K562 (cell line): Measurements from ENCODE around the gene KLHL22. TPM values are rescaled to one million over a fixed set of nuclear protein-coding genes. Genes with fewer than 3 reads are reported as not detected.
A peak's percentile ranks its signal among the peaks of the same experiment; 100 is the strongest.

ENCODE experiments used
- ATAC-seq: fragments of 200-7000 bp; cut with Tn5 transposase; 3 replicates; pipeline ENCODE4 v1.9.1; 2020; ENCODE audit warnings: moderate library complexity
- BruUV-seq: library from RNA; stranded (reverse); fragments of 400-500 nt; replicated peaks from 2 replicates; lab custom pipeline; 2021; lab: Mats Ljungman, UMichigan
- CTCF ChIA-PET: fragments of 300-600 bp; formaldehyde crosslinking; extraction: SDS; loops from one replicate; lab custom pipeline; 2021; ENCODE audit warnings: low intra/inter-chr PET ratio; lab: Yijun Ruan, JAX
- POLR2A ChIA-PET: fragments of 300-600, 350-650 bp; sonication (Branson Sonifier 250); formaldehyde crosslinking; extraction: SDS; loops from one replicate; lab custom pipeline; 2021; ENCODE audit warnings: antibody characterized with exemption, inconsistent platforms; lab: Yijun Ruan, JAX
- DNase-seq, 4 experiments: peaks; one replicate each; pipeline versions ENCODE4 v3.0.0 to v3.0.0-alpha.2; 2011 to 2018; ENCODE audit warnings: low spot score in 3 of 4, mixed read lengths in 3 of 4; ENCODE audit errors: extremely low read depth in 1 of 4
- FAIRE-seq: peaks from 2 replicates; lab custom pipeline; 2011; peaks lifted over from hg19 to GRCh38; lab: Jason Lieb, UNC
- H2AFZ ChIP-seq: 2 replicates; pipeline ENCODE4 v1.6.0; 2011; ENCODE audit warnings: low read depth, low read length, control low read depth, inconsistent platforms
- H3K27ac ChIP-seq: fragments of 200-600 bp; 3 replicates; pipeline ENCODE4 v1.8.0; 2011; ENCODE audit warnings: low read depth, mild to moderate bottlenecking, control low read depth, inconsistent platforms, low read length, moderate library complexity, mixed read lengths; ENCODE audit errors: extremely low read depth
- H3K27me3 ChIP-seq, 2 experiments: fragments of 300-600 bp in 1 of 2; 2 replicates in 1 of 2; 3 replicates in 1 of 2; pipeline versions ENCODE4 v1.6.0 to v1.8.0; 2011; ENCODE audit warnings: inconsistent platforms in 2 of 2, low read length in 2 of 2, mild to moderate bottlenecking in 1 of 2, mixed read lengths in 1 of 2, moderate library complexity in 1 of 2; ENCODE audit not compliant: control insufficient read depth in 2 of 2, insufficient read depth in 2 of 2
- H3K36me3 ChIP-seq: fragments of 300-600 bp; 3 replicates; pipeline ENCODE4 v1.8.0; 2011; ENCODE audit warnings: mild to moderate bottlenecking, low read length, inconsistent platforms; ENCODE audit not compliant: control insufficient read depth, insufficient read depth
- H3K4me1 ChIP-seq, 2 experiments: fragments of 200-600 bp in 1 of 2; replicated peaks in 1 of 2; 2 replicates in 1 of 2; 3 replicates in 1 of 2; pipeline versions ENCODE4 v1.5.1 to v1.8.0; 2011; ENCODE audit warnings: inconsistent platforms in 2 of 2, low read length in 2 of 2, mild to moderate bottlenecking in 1 of 2, mixed read lengths in 1 of 2, moderate library complexity in 1 of 2; ENCODE audit not compliant: control insufficient read depth in 2 of 2, insufficient read depth in 2 of 2
- H3K4me2 ChIP-seq: 2 replicates; pipeline ENCODE4 v1.6.1; 2011; ENCODE audit warnings: low read length, control low read depth, inconsistent platforms, mixed read lengths; ENCODE audit not compliant: insufficient read depth
- H3K4me3 ChIP-seq: fragments of 200-600 bp; sonication (generic), shearing (Covaris generic); 2 replicates; pipeline ENCODE4 v1.5.1; 2016; ENCODE audit warnings: control low read depth, inconsistent platforms
- H3K79me2 ChIP-seq: fragments of 200-600 bp; 3 replicates; pipeline ENCODE4 v1.8.0; 2011; ENCODE audit warnings: low read length, inconsistent platforms; ENCODE audit not compliant: control insufficient read depth, insufficient read depth
- H3K9ac ChIP-seq, 2 experiments: 2 replicates each; pipeline versions ENCODE4 v1.6.0 to v1.6.1; 2011; ENCODE audit warnings: low read depth in 2 of 2, low read length in 2 of 2, control low read depth in 1 of 2, inconsistent platforms in 1 of 2, mild to moderate bottlenecking in 1 of 2, mixed read lengths in 1 of 2; ENCODE audit not compliant: insufficient read depth in 1 of 2
- H3K9me1 ChIP-seq: one replicate; pipeline ENCODE4 v1.6.0; 2011; ENCODE audit warnings: inconsistent platforms, mild to moderate bottlenecking, low read length, moderate library complexity; ENCODE audit not compliant: control insufficient read depth, insufficient read depth
- H3K9me3 ChIP-seq: replicated peaks from 2 replicates; pipeline ENCODE4 v1.5.1; 2011; ENCODE audit warnings: low read depth, low read length, inconsistent platforms; ENCODE audit not compliant: control insufficient read depth, insufficient read depth
- H4K20me1 ChIP-seq: replicated peaks from 2 replicates; pipeline ENCODE4 v1.6.1; 2011; ENCODE audit warnings: low read length, inconsistent platforms, mixed read lengths; ENCODE audit not compliant: control insufficient read depth, insufficient read depth
- BCOR ChIP-seq: fragments of 450-650 bp; IDR thresholded peaks from 2 replicates; pipeline ENCODE4 v1.6.1; 2016
- BHLHE40 ChIP-seq: IDR thresholded peaks from 2 replicates; pipeline ENCODE4 v1.6.1; 2011; ENCODE audit warnings: low read length, improper control_type of control experiment
- CEBPB ChIP-seq: fragments of 450-650 bp; IDR thresholded peaks from 2 replicates; pipeline ENCODE4 v1.6.1; 2016; ENCODE audit warnings: missing genetic modification characterization, missing compliant biosample characterization
- CUX1 ChIP-seq: fragments of 200-800 bp; sonication (Bioruptor generic); IDR thresholded peaks from 2 replicates; pipeline ENCODE4 v1.6.1; 2016; ENCODE audit warnings: missing genetic modification characterization, missing compliant biosample characterization
- GTF2F1 ChIP-seq: IDR thresholded peaks from 2 replicates; pipeline ENCODE4 v1.6.1; 2011; ENCODE audit warnings: low read depth, low read length, improper control_type of control experiment
- HDAC2 ChIP-seq: fragments of 450-650 bp; IDR thresholded peaks from 2 replicates; pipeline ENCODE4 v1.6.1; 2016; ENCODE audit warnings: mild to moderate bottlenecking
- KDM5B ChIP-seq: fragments of 200-600 bp; sonication (generic); IDR thresholded peaks from 2 replicates; pipeline ENCODE4 v1.6.1; 2012; ENCODE audit warnings: low read depth, mild to moderate bottlenecking, moderate library complexity, low read length, control low read depth, inconsistent platforms; ENCODE audit not compliant: insufficient replicate concordance
- KLF6 ChIP-seq: fragments of 250-450 bp; sonication (Bioruptor Pico); IDR thresholded peaks from 2 replicates; pipeline ENCODE4 v1.4.0; 2020; ENCODE audit warnings: mild to moderate bottlenecking, moderate library complexity, borderline replicate concordance
- MTA3 ChIP-seq: fragments of 450-650 bp; formaldehyde crosslinking; IDR thresholded peaks from 2 replicates; pipeline ENCODE4 v1.6.1; 2017; ENCODE audit warnings: mild to moderate bottlenecking, borderline replicate concordance
- NFE2 ChIP-seq: IDR thresholded peaks from 2 replicates; pipeline ENCODE4 v1.6.1; 2014; ENCODE audit warnings: antibody characterized with exemption, low read depth
- PPARD ChIP-seq: fragments of 250-450 bp; sonication (Bioruptor Pico); IDR thresholded peaks from 2 replicates; pipeline ENCODE4 v1.8.0; 2022; ENCODE audit warnings: inconsistent platforms, mild to moderate bottlenecking, moderate library complexity
- RBBP5 ChIP-seq: fragments of 200-600 bp; sonication (generic); IDR thresholded peaks from 2 replicates; pipeline ENCODE4 v1.6.1; 2012; ENCODE audit warnings: borderline replicate concordance, mild to moderate bottlenecking, low read length, control low read depth, inconsistent platforms; ENCODE audit not compliant: insufficient read depth, poor library complexity, severe bottlenecking
- RFX7 ChIP-seq: fragments of 250-450 bp; sonication (Bioruptor Pico); IDR thresholded peaks from 2 replicates; pipeline ENCODE4 v1.5.1; 2021; ENCODE audit warnings: mild to moderate bottlenecking
- TEAD4 ChIP-seq, 2 experiments: sonication (generic) in 1 of 2; formaldehyde crosslinking in 1 of 2; IDR thresholded peaks; 2 replicates each; pipeline versions ENCODE4 v1.6.1 to v1.8.0; 2012 to 2022; ENCODE audit warnings: borderline replicate concordance in 1 of 2, inconsistent platforms in 1 of 2, low read length in 1 of 2, mild to moderate bottlenecking in 1 of 2, missing genetic modification reagents in 1 of 2
- ZFX ChIP-seq: sonication (generic); formaldehyde crosslinking; IDR thresholded peaks from 2 replicates; pipeline ENCODE4 v1.8.0; 2022; ENCODE audit warnings: mild to moderate bottlenecking, missing genetic modification reagents, moderate library complexity
- ZNF146 ChIP-seq: IDR thresholded peaks from one replicate; pipeline ENCODE4 v1.6.1; 2018; ENCODE audit warnings: missing compliant biosample characterization; ENCODE audit not compliant: unreplicated experiment
- ZNF699 ChIP-seq: fragments of 250-450 bp; sonication (Bioruptor Pico); IDR thresholded peaks from 2 replicates; pipeline ENCODE4 v1.8.0; 2021; ENCODE audit warnings: mild to moderate bottlenecking, moderate library complexity; ENCODE audit not compliant: insufficient replicate concordance
- WGBS: fragments of 100-300 bp; shearing (Covaris generic); methylation state at CpG from one replicate; pipeline ENCODE4 v1.1.6; 2016; ENCODE audit warnings: low coverage, mixed read lengths; ENCODE audit not compliant: insufficient coverage; ENCODE audit errors: missing lambda C conversion rate; 5-methylcytosine and 5-hydroxymethylcytosine counted together
- in situ Hi-C: fragments of 300-500 bp; cut with MboI; formaldehyde crosslinking; loops from 4 replicates; pipeline ENCODE4 v1.15.0; 2018; ENCODE audit warnings: inconsistent platforms, mixed read lengths
- intact Hi-C: fragments of 100-400 bp; cut with micrococcal nuclease; formaldehyde crosslinking; loops from 2 replicates; pipeline ENCODE4 v1.14.2; 2022
- polyA plus RNA-seq, 8 experiments: library from polyadenylated mRNA; depleted of rRNA in 4 of 8; stranded (reverse) in 5 of 8; unstranded in 3 of 8; fragments of >200 nt; fragmentation: Nextera tagmentation in 2 of 8; fragmentation: Illumina TruSeq in 1 of 8; extraction: Ambion mirVana in 2 of 8; extraction: Trizol in 1 of 8; gene quantifications; 2 replicates each; pipeline versions ENCODE4 v1.2.1 to v1.2.3, GENCODE V29; 2011 to 2014; ENCODE audit warnings: inconsistent platforms in 1 of 8, missing spikeins in 1 of 8
- total RNA-seq, 7 experiments: library from RNA; depleted of rRNA in 6 of 7; stranded (reverse); fragments of >200 nt in 6 of 7; fragmentation: Illumina TruSeq in 2 of 7; extraction: Trizol in 2 of 7; gene quantifications; 2 replicates each; pipeline versions ENCODE4 v1.2.1 to v1.2.3, GENCODE V29; 2011 to 2021; ENCODE audit warnings: low replicate concordance in 1 of 7
- TF ChIP-seq, protein P1 (sequence below): sonication (generic); formaldehyde crosslinking; IDR thresholded peaks from 2 replicates; pipeline ENCODE4 v1.8.0; 2022; ENCODE audit warnings: mild to moderate bottlenecking, low read depth, missing genetic modification reagents

Gene KLHL22
- total and polyA plus RNA-seq, 9 of the 15 experiments (the other 6 are each of a cell fraction or from before 2014, with no cell fraction given) = 1.3 to 25.6 (median 15.2) TPM

DNA sequence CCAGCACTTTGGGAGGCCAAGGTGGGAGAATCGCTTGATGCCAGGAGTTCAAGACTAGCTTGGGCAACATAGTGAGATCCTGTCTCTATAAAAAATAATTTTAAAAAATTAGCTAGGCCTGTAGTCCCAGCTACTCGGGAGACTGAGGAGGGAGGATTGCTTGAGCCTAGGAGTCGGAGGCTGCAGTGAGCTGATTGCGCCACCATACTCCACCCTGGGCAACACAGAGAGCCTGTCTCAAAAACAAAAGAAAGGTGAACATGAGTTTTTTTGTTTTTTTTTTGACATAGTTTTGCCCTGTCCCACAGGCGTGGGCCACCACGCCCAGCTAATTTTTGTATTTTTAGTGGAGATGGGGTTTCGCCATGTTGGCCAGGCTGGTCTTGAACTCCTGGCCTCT lies 29.5 kb upstream of the KLHL22 start:
- no peak for FAIRE-seq
- Histone ChIP-seq H3K9ac (0 out of 4 replicates have a peak overlapping the region, but pooled peaks of 1 of the 2 experiments have one; percentile 56), H3K36me3 (peaks cover 66% of the 10 kb centered on the region), H2AFZ (no peak overlapping the region), H3K4me2 (no peak overlapping the region), H4K20me1 (peaks cover 56% of the 10 kb centered on the region), H3K27me3 (no peaks in the 10 kb centered on the region), H3K79me2 (peaks cover 91% of the 10 kb centered on the region), H3K4me1 (peaks cover 43 to 53% of the 10 kb centered on the region in 2 experiments), H3K4me3 (no peak overlapping the region), H3K27ac (no peak overlapping the region), H3K9me1 (peaks cover 23% of the 10 kb centered on the region), H3K9me3 (no peaks in the 10 kb centered on the region)
- CTCF ChIA-PET = no interaction called here
- in situ Hi-C loops (no loop called here), intact Hi-C loops (no loop called here)
- POLR2A ChIA-PET = interaction anchor here (0.6 to 68.9 kb wide), 3 partner anchors 5 to 161 kb away, joined by 3 to 1693 read pairs (median 1693); partner anchors contain the start of gene MED15
- no TSS peak for BruUV-seq
- no peak for DNase-seq
- no peak for ATAC-seq
- 93% methylated on average over 7 of the region's 7 CpGs for WGBS
- TF ChIP-seq CUX1 (CRISPR knock-in tag) (0 out of 2 replicates have a peak, but pooled peaks have one; percentile 15), KLF6 (CRISPR knock-in tag) (0 out of 2 replicates have a peak, but pooled peaks have one; percentile 0), NFE2 (no peak), BCOR (no peak), MTA3 (no peak), ZNF146 (CRISPR knock-in tag) (no peak), RBBP5 (no peak), TEAD4 (IDR thresholded peaks at IDR 0.05; ENCODE audit: low read length) (no peak), TEAD4 (CRISPR knock-in tag; IDR thresholded peaks at IDR 0.05; ENCODE audit: borderline replicate concordance) (no peak), CEBPB (tag) (peak; percentile 92), KDM5B (peak; percentile 27), PPARD (CRISPR knock-in tag) (no peak), ZNF699 (CRISPR knock-in tag) (peak; percentile 7), RFX7 (no peak), HDAC2 (no peak), GTF2F1 (no peak), ZFX (CRISPR knock-in tag) (no peak), BHLHE40 (no peak)
- TF ChIP-seq, protein P1, sequence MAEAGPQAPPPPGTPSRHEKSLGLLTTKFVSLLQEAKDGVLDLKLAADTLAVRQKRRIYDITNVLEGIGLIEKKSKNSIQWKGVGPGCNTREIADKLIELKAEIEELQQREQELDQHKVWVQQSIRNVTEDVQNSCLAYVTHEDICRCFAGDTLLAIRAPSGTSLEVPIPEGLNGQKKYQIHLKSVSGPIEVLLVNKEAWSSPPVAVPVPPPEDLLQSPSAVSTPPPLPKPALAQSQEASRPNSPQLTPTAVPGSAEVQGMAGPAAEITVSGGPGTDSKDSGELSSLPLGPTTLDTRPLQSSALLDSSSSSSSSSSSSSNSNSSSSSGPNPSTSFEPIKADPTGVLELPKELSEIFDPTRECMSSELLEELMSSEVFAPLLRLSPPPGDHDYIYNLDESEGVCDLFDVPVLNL (CRISPR knock-in tag) = 0 out of 2 replicates have a peak, but pooled peaks have one; percentile 1
